ENCODE measurements around the gene MS4A12.
"Not testable (repeated sequence)": the region's sequence is repeated elsewhere in the genome, so short reads cannot be mapped to it uniquely, and the experiment has no call there.

Gene MS4A12

GRCh38 chr11:60492488-60493009 lies at the start of gene MS4A12:
MS4A12 (plus strand) TSS chr11:60492778; CDS start chr11:60497319, 4,541 bp downstream.
- no peak for DNase-seq (ENCODE audit: low spot score)

- DNase-seq (ENCODE audit: low spot score), result no peak
Observed at GRCh38 chr11:60447070-60447469, 45.5 kb upstream of the MS4A12 start.

- no peak for DNase-seq (ENCODE audit: low spot score)
Observed at GRCh38 chr11:60447846-60448245, 44.7 kb upstream of the MS4A12 start.

- DNase-seq (ENCODE audit: low spot score), result not testable (repeated sequence)
Observed at GRCh38 chr11:60451185-60451584, 41.4 kb upstream of the MS4A12 start.

GRCh38 chr11:60454212-60454611 lies 38.4 kb upstream of the MS4A12 start:
- no peak for DNase-seq (ENCODE audit: low spot score)

- no peak for DNase-seq (ENCODE audit: low spot score)
Observed at GRCh38 chr11:60455531-60456042, 37.0 kb upstream of the MS4A12 start, which contains the start of gene MS4A1. MS4A1 (plus strand) TSS chr11:60455847; CDS start chr11:60462375, 6,528 bp downstream.

GRCh38 chr11:60457576-60457975 lies 35.0 kb upstream of the MS4A12 start:
- DNase-seq (ENCODE audit: low spot score), result no peak

GRCh38 chr11:60459345-60459744 lies 33.2 kb upstream of the MS4A12 start:
- DNase-seq (ENCODE audit: low spot score), result no peak

GRCh38 chr11:60468829-60469228 lies 23.7 kb upstream of the MS4A12 start:
- DNase-seq (ENCODE audit: low spot score), result no peak

GRCh38 chr11:60469723-60470122 lies 22.9 kb upstream of the MS4A12 start:
- no peak for DNase-seq (ENCODE audit: low spot score)

- no peak for DNase-seq (ENCODE audit: low spot score)
Observed at GRCh38 chr11:60477035-60477445, 15.5 kb upstream of the MS4A12 start.

GRCh38 chr11:60482361-60482760 lies 10.2 kb upstream of the MS4A12 start:
- DNase-seq (ENCODE audit: low spot score), result no peak

- DNase-seq (ENCODE audit: low spot score), result no peak
Observed at GRCh38 chr11:60485987-60486386, 6.6 kb upstream of the MS4A12 start.

- DNase-seq (ENCODE audit: low spot score), result no peak
Observed at GRCh38 chr11:60493454-60493853, 876 bp downstream of the MS4A12 start.

GRCh38 chr11:60498399-60498798 lies 5.8 kb downstream of the MS4A12 start:
- DNase-seq (ENCODE audit: low spot score), result no peak

GRCh38 chr11:60498853-60499252 lies 6.3 kb downstream of the MS4A12 start:
- no peak for DNase-seq (ENCODE audit: low spot score)

- no peak for DNase-seq (ENCODE audit: low spot score)
Observed at GRCh38 chr11:60500276-60500910, 7.8 kb downstream of the MS4A12 start.

- no peak for DNase-seq (ENCODE audit: low spot score)
Observed at GRCh38 chr11:60502221-60502775, 9.7 kb downstream of the MS4A12 start.

- no peak for DNase-seq (ENCODE audit: low spot score)
Observed at GRCh38 chr11:60504219-60504905, 11.8 kb downstream of the MS4A12 start.

- not testable (repeated sequence) for DNase-seq (ENCODE audit: low spot score)
Observed at GRCh38 chr11:60509609-60510008, 17.0 kb downstream of the MS4A12 start.

- DNase-seq (ENCODE audit: low spot score), result not testable (repeated sequence)
Observed at GRCh38 chr11:60510209-60510608, 17.6 kb downstream of the MS4A12 start.

- no peak for DNase-seq (ENCODE audit: low spot score)
Observed at GRCh38 chr11:60511393-60511792, 18.8 kb downstream of the MS4A12 start.
